Neuronal stem cell (in vitro differentiated cells): Measurements from ENCODE around the gene RPS6KA1.
A peak's percentile ranks its signal among the peaks of the same experiment; 100 is the strongest.

ENCODE experiments used
- DNase-seq: peaks from one replicate; pipeline ENCODE4 v3.0.0-alpha.2; 2013; ENCODE audit warnings: low spot score
- H2AFZ ChIP-seq: one replicate; pipeline ENCODE4 v1.6.1; 2013; ENCODE audit warnings: mild to moderate bottlenecking, low read length, inconsistent platforms
- H2AK5ac ChIP-seq: 2 replicates; pipeline ENCODE4 v1.6.1; 2013; ENCODE audit warnings: low read depth, mild to moderate bottlenecking, inconsistent platforms, low read length, moderate library complexity, mixed read lengths
- H2BK120ac ChIP-seq: 2 replicates; pipeline ENCODE4 v1.6.1; 2013; ENCODE audit warnings: low read depth, mild to moderate bottlenecking, inconsistent platforms, low read length, moderate library complexity, mixed read lengths
- H2BK12ac ChIP-seq: one replicate; pipeline ENCODE4 v1.6.1; 2013; ENCODE audit warnings: low read length, inconsistent platforms
- H2BK15ac ChIP-seq: 2 replicates; pipeline ENCODE4 v1.6.1; 2013; ENCODE audit warnings: mild to moderate bottlenecking, low read length, inconsistent platforms, mixed read lengths
- H2BK5ac ChIP-seq: one replicate; pipeline ENCODE4 v1.6.1; 2013; ENCODE audit warnings: inconsistent platforms, mild to moderate bottlenecking, low read length, moderate library complexity
- H3K14ac ChIP-seq: one replicate; pipeline ENCODE4 v1.6.1; 2013; ENCODE audit warnings: low read length, inconsistent platforms
- H3K18ac ChIP-seq: 2 replicates; pipeline ENCODE4 v1.6.1; 2013; ENCODE audit warnings: low read length, inconsistent platforms
- H3K23ac ChIP-seq: 2 replicates; pipeline ENCODE4 v1.6.1; 2013; ENCODE audit warnings: low read depth, mild to moderate bottlenecking, mixed read lengths, low read length, inconsistent platforms; ENCODE audit not compliant: poor library complexity
- H3K27ac ChIP-seq: replicated peaks from 3 replicates; pipeline ENCODE4 v1.5.1; 2013; ENCODE audit warnings: low read length, inconsistent platforms
- H3K27me3 ChIP-seq, 3 experiments: 2 replicates each; pipeline ENCODE4 v1.6.1; 2013; ENCODE audit warnings: low read length in 3 of 3, mild to moderate bottlenecking in 2 of 3, inconsistent platforms in 1 of 3, low read depth in 1 of 3, mixed read lengths in 1 of 3, moderate library complexity in 1 of 3; ENCODE audit not compliant: control insufficient read depth in 3 of 3, insufficient read depth in 3 of 3
- H3K36me3 ChIP-seq, 2 donors: replicated peaks in 1 of 2; 2 replicates each; pipeline ENCODE4 v1.6.1; 2013; ENCODE audit warnings: low read length in 2 of 2; ENCODE audit not compliant: control insufficient read depth in 2 of 2, insufficient read depth in 2 of 2
- H3K4ac ChIP-seq: 2 replicates; pipeline ENCODE4 v1.6.1; 2013; ENCODE audit warnings: inconsistent platforms, mild to moderate bottlenecking, low read length, moderate library complexity
- H3K4me1 ChIP-seq, 2 donors: 1 replicate in 1 of 2; 2 replicates in 1 of 2; pipeline ENCODE4 v1.6.1; 2013; ENCODE audit warnings: low read length in 2 of 2, low read depth in 1 of 2; ENCODE audit not compliant: control insufficient read depth in 2 of 2, insufficient read depth in 1 of 2
- H3K4me2 ChIP-seq: one replicate; pipeline ENCODE4 v1.6.1; 2013; ENCODE audit warnings: mild to moderate bottlenecking, low read length, inconsistent platforms; ENCODE audit not compliant: insufficient read depth, poor library complexity, severe bottlenecking
- H3K4me3 ChIP-seq, 2 donors: 2 replicates each; pipeline ENCODE4 v1.5.1; 2013; ENCODE audit warnings: low read length in 2 of 2, mild to moderate bottlenecking in 2 of 2, inconsistent platforms in 1 of 2, moderate library complexity in 1 of 2
- H3K79me1 ChIP-seq: one replicate; pipeline ENCODE4 v1.6.1; 2013; ENCODE audit warnings: low read depth, mild to moderate bottlenecking, inconsistent platforms, low read length, moderate library complexity
- H3K9ac ChIP-seq: one replicate; pipeline ENCODE4 v1.6.1; 2013; ENCODE audit warnings: mild to moderate bottlenecking, low read depth, low read length, inconsistent platforms; ENCODE audit not compliant: poor library complexity
- H3K9me3 ChIP-seq, 2 donors: replicated peaks in 1 of 2; 2 replicates each; pipeline versions ENCODE3 to v1.6.1; 2013; ENCODE audit warnings: low read length in 2 of 2, mild to moderate bottlenecking in 2 of 2, inconsistent platforms in 1 of 2, low read depth in 1 of 2, mixed read lengths in 1 of 2, moderate library complexity in 1 of 2; ENCODE audit not compliant: control insufficient read depth in 2 of 2, insufficient read depth in 1 of 2
- H4K8ac ChIP-seq: one replicate; pipeline ENCODE4 v1.6.1; 2013; ENCODE audit warnings: low read depth, mild to moderate bottlenecking, inconsistent platforms, low read length, moderate library complexity
- H4K91ac ChIP-seq: one replicate; pipeline ENCODE4 v1.6.1; 2013; ENCODE audit warnings: low read length, low read depth, mild to moderate bottlenecking, inconsistent platforms; ENCODE audit not compliant: poor library complexity
- WGBS, 2 donors: extraction: QIAGEN DNeasy Blood & Tissue Kit; methylation state at CpG; one replicate each; pipeline ENCODE4 v1.1.7; 2013; ENCODE audit warnings: missing lambda C conversion rate in 2 of 2, mixed read lengths in 1 of 2; ENCODE audit not compliant: insufficient read length in 2 of 2, insufficient replicate concordance in 1 of 2; ENCODE audit errors: extremely low coverage in 2 of 2; 5-methylcytosine and 5-hydroxymethylcytosine counted together

Gene RPS6KA1

DNA sequence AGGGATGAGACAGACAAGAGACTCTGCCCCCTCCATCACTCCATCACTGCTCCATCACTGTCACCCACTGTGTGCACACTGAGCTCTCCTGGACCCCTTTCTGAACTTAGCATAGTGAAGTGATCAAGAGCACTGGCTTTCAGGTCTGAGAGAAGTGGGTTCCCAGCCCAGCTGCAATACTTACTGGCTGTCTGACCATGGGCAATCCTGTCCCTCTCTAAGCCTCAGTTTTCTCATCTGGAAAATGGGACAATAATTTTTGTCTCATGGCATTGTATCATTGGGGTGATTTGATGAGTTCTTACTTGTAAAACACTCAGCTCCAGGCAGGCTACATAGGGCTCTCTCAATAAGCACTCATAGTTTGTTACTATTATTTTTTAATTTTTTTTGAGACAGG lies 7.5 kb upstream of the RPS6KA1 start:
- Histone ChIP-seq H2BK15ac (no peak overlapping the region), H3K4me2 (no peak overlapping the region), H2BK5ac (no peak overlapping the region), H3K79me1 (no peaks in the 10 kb centered on the region), H3K36me3 (no peaks in the 10 kb centered on the region), H2AFZ (no peak overlapping the region), H3K4me3 (no peak overlapping the region), H2BK120ac (no peak overlapping the region), H3K27ac (no peak overlapping the region), H3K9me3 (no peaks in the 10 kb centered on the region), H3K4ac (no peak overlapping the region), H2AK5ac (no peak overlapping the region), H3K23ac (no peak overlapping the region), H3K18ac (no peak overlapping the region), H4K8ac (no peak overlapping the region), H2BK12ac (no peak overlapping the region), H4K91ac (no peak overlapping the region), H3K27me3 (peaks cover 0 to 14% (median 0%) of the 10 kb centered on the region in 3 experiments), H3K4me1 (peaks cover 0 to 3% of the 10 kb centered on the region in 2 donors), H3K9ac (no peak overlapping the region), H3K14ac (no peak overlapping the region)
- no peak for DNase-seq

DNA sequence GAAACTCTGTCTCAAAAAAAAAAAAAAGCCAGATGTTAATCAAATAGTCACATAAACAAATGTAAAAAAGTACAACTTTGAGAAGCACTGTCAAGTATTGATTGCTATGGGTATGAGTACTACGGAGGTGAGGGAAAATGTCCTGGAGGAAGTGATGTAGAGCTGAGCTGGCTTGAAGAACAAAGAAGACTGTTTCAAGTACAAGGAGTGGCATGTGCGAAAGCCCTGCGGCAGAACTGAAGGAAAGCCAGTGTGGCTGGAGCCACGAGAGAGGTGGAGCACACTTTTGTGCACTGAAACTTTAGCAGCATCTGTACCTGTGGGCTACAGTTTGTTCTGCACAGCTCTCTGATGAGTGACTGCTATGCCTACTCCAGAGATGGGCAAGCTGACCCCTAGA lies 5.4 kb upstream of the RPS6KA1 start:
- no peak overlapping the region for H2BK120ac ChIP-seq
- H3K4me1 ChIP-seq, result peaks cover 0 to 3% of the 10 kb centered on the region in 2 donors
- no peak overlapping the region for H4K91ac ChIP-seq
- no peak for DNase-seq
- H2BK5ac ChIP-seq, result no peak overlapping the region
- H3K4me2 ChIP-seq, result no peak overlapping the region
- peaks cover 0 to 12% (median 0%) of the 10 kb centered on the region in 3 experiments for H3K27me3 ChIP-seq
- H3K79me1 ChIP-seq, result no peaks in the 10 kb centered on the region
- H2BK12ac ChIP-seq, result no peak overlapping the region
- H4K8ac ChIP-seq, result no peak overlapping the region
- no peak overlapping the region for H3K27ac ChIP-seq
- no peaks in the 10 kb centered on the region for H3K9me3 ChIP-seq
- H2AK5ac ChIP-seq, result no peak overlapping the region
- no peak overlapping the region for H3K18ac ChIP-seq
- no peaks in the 10 kb centered on the region for H3K36me3 ChIP-seq
- no peak overlapping the region for H3K9ac ChIP-seq
- H3K4ac ChIP-seq, result no peak overlapping the region
- no peak overlapping the region for H3K4me3 ChIP-seq
- no CpG with 5 or more reads among the region's 4 CpGs for WGBS, 2 donors
- no peak overlapping the region for H3K23ac ChIP-seq
- no peak overlapping the region for H3K14ac ChIP-seq
- no peak overlapping the region for H2AFZ ChIP-seq
- no peak overlapping the region for H2BK15ac ChIP-seq

GRCh38 chr1:26526287-26526686 lies 3.3 kb upstream of the RPS6KA1 start:
- Histone ChIP-seq H2AFZ (no peak overlapping the region), H3K4me3 (no peak overlapping the region), H4K91ac (no peak overlapping the region), H3K4me1 (peaks cover 14 to 15% of the 10 kb centered on the region in 2 donors), H3K9ac (no peak overlapping the region), H3K14ac (no peak overlapping the region), H2AK5ac (no peak overlapping the region), H3K23ac (no peak overlapping the region), H2BK15ac (no peak overlapping the region), H2BK12ac (no peak overlapping the region), H3K9me3 (no peaks in the 10 kb centered on the region), H3K27ac (no peak overlapping the region), H4K8ac (no peak overlapping the region), H3K79me1 (no peaks in the 10 kb centered on the region), H3K36me3 (no peaks in the 10 kb centered on the region), H2BK120ac (no peak overlapping the region), H3K18ac (no peak overlapping the region), H2BK5ac (no peak overlapping the region), H3K27me3 (peaks cover 0 to 12% (median 7%) of the 10 kb centered on the region in 3 experiments), H3K4me2 (no peak overlapping the region), H3K4ac (no peak overlapping the region)
- DNase-seq, result no peak
- WGBS, 2 donors, result no CpG with 5 or more reads among the region's 5 CpGs

DNA sequence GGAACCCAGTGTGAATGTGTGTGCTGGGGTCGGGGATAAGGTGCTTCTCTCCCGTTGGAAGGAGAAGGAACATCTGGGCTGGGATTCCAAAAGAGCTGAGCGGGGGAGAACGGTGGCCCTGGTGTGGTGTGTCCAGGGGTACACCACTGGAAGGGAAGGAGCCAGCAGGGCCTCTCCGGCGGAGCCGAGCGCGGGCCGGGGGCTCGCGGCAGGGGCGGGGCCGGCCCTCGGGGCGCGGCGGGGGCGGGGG lies 231 bp upstream of the RPS6KA1 start:
- peaks cover 0 to 7% (median 5%) of the 10 kb centered on the region in 3 experiments for H3K27me3 ChIP-seq
- DNase-seq, result no peak
- H3K79me1 ChIP-seq, result peaks cover 5% of the 10 kb centered on the region
- H3K4me1 ChIP-seq, result peaks cover 15 to 19% of the 10 kb centered on the region in 2 donors
- peak overlapping the region; percentile 98 for H2AFZ ChIP-seq
- H3K27ac ChIP-seq, result no peak overlapping the region
- peak overlapping the region in 1 of 2 donors; percentile 55 for H3K4me3 ChIP-seq
- H3K4ac ChIP-seq, result no peak overlapping the region
- H3K9ac ChIP-seq, result peak overlapping the region; percentile 85
- WGBS, 2 donors, result no CpG with 5 or more reads among the region's 19 CpGs
- H3K4me2 ChIP-seq, result peak overlapping the region; percentile 85
- H3K9me3 ChIP-seq, result no peaks in the 10 kb centered on the region
- no peak overlapping the region for H3K23ac ChIP-seq
- H2BK5ac ChIP-seq, result no peak overlapping the region
- H3K18ac ChIP-seq, result peak overlapping the region; percentile 89
- H2BK12ac ChIP-seq, result no peak overlapping the region
- H3K36me3 ChIP-seq, result no peaks in the 10 kb centered on the region
- peak overlapping the region; percentile 23 for H3K14ac ChIP-seq
- no peak overlapping the region for H2AK5ac ChIP-seq
- H2BK15ac ChIP-seq, result peak overlapping the region; percentile 96
- peak overlapping the region; percentile 97 for H2BK120ac ChIP-seq
- no peak overlapping the region for H4K8ac ChIP-seq
- peak overlapping the region; percentile 61 for H4K91ac ChIP-seq
